NCI-H82 (cell line): ENCODE data around the gene GRN.
A peak's percentile ranks its signal among the peaks of the same experiment; 100 is the strongest.
"Not testable (repeated sequence)": the region's sequence is repeated elsewhere in the genome, so short reads cannot be mapped to it uniquely, and the experiment has no call there.

ENCODE experiments used
- DNase-seq: peaks from one replicate; lab custom pipeline; 2025; lab: John Stamatoyannopoulos, UW

The GRN gene

GRCh38 chr17:44321246-44322120 lies 23.6 kb upstream of the GRN start:
- DNase-seq: no peak

- no peak for DNase-seq
Measured at GRCh38 chr17:44322236-44322895, 22.7 kb upstream of the GRN start.

DNA sequence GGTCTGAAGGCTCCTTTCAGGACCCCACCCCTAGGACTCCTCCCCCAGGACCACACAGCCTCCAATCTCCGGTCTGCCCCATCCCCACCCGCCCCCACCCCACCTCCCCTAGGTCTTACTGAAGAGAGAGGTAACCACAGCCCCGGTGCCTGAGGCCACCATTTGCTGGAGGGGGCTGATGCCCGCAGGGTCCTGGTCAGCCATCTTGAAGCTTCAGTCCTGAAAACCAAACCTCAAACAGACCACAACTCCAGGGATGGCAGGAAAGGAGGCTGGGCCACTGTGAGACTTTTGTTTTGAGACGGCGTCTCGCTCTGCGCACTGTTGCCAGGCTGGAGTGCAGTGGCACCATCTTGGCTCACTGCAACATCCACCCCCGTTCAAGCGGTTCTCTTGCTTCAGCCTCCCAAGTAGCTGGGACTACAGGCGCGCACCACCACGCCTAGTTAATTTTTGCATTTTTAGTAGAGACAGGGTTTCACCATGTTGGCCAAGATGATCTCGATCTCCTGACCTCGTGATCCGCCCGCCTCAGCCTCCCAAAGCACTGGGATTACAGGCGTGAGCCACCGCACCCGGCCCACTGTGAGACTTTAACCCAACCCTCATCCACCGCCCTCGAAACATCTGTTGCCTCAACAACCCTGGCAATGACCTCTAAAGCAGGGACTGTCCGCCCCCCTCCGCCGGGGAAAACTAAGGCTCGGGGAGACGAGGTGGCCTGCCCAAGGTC lies 21.6 kb upstream of the GRN start:
- peak; percentile 70 for DNase-seq

DNA sequence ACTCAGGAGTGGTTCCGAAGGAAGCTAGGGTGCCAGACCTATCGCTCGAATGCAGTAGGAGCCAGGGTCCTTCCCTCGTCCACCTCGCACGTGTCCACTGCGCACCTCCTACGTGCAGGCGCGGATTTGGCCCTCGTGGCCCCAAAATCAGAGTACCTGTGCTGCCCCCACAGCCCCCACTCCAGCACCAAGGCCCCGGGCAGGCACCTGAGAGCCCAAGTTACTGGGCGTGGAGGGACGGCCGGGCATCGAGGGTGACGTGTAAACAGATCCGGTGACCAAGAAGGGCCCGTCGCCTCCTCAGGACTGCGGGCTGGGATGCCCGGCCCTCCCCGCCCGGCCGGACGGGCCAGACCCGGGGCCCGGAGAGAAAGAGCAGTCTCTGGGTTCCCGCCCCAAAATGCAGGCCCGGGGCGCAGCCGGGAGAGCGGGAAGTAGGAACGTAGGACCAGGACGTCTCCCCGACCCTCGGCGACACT lies 21.0 kb upstream of the GRN start:
- DNase-seq: no peak

DNA sequence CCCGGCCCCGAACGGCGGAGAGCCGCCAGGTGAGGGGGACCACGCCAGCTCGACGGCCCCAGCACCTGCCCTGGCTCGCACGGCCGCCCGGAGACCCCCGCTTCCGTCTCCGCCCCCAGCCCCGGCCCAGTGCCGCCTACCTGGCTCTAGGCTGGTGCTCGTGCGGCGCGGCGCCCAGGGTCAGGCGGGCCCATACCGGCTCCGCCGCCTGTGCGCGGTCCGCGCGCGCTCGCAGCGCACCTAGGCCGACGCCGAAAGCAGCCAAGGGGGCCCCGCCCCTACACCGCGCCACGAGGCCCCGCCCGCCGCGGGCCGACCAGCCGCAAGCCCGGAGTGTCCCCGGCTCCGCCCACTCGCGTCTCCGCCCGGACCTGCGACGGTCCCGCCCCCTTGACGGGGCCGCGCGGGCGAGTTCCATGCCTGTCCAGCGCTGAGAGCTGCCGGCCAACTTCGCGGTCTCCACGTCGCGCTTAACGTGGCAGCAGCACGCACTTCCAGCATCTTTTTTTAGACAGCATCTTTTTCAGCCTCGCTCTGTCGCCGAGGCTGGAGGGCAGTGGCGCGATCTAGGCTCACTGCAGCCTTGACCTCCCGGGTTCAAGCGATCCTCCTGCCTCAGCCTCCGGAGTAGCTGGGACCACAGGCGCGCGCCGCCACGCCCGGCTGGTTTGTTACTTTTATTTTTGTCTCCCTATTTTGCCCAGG lies 20.4 kb upstream of the GRN start, which contains the start of gene SLC25A39:
SLC25A39 (minus strand) TSS at position 253 of the 705 bp plus-strand sequence. CDS start 1,261 bp downstream, outside the sequence.
- DNase-seq: peak; percentile 93

GRCh38 chr17:44326861-44327444 lies 18.1 kb upstream of the GRN start:
- DNase-seq: peak; percentile 99

DNA sequence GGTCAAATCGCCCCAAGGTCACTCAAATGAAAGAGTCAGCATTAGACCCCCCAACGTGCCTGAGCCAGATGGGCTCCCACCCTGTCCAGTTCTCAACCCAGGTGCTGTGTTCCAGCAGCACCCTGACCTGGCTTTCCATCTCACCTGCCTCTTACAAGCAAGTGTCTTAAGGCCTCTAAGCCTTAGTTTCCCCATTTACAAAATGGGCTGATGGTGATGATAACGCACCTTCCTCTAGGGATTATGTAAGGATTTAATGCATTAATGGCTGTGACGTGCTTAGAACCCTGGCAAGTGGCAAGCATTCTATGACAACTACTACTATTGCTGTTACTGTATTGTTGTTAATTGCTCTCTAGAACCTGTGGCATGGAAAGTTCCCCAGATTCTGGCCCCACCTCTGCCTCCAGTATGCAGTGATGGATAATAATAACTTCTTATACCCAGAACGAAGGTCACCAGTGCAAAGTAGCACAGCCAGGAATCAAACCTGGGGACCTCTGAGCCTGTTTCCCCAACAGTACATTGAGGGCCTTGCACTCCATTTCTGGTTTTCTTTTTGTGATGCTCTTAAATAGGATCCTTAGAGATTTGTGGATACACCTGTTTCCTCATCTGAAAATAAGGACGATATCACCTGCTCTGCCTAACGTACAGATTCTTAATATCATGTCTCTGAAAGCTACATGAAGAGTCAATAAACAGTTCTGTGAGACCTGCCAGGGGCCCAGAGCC lies 17.2 kb upstream of the GRN start:
- no peak for DNase-seq

DNA sequence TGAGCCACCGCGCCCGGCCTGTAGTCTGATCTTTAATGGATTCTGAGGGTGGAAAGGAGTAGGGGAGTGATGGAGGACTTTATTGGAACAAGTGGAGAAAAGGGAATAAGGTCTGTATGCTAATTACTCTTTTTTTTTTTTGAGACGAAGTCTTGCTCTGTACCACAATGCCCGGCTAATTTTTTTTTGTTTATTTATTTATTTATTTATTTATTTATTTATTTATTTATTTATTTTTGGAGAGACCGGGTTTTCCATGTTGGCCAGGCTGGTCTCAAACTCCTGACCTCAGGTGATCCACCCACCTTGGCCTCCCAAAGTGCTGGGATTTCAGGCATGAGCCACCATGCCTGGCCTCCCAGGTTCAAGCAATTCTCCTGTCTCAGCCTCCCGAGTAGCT lies 15.6 kb upstream of the GRN start:
- not testable (repeated sequence) for DNase-seq

GRCh38 chr17:44330263-44330662 lies 14.8 kb upstream of the GRN start:
- not testable (repeated sequence) for DNase-seq

DNA sequence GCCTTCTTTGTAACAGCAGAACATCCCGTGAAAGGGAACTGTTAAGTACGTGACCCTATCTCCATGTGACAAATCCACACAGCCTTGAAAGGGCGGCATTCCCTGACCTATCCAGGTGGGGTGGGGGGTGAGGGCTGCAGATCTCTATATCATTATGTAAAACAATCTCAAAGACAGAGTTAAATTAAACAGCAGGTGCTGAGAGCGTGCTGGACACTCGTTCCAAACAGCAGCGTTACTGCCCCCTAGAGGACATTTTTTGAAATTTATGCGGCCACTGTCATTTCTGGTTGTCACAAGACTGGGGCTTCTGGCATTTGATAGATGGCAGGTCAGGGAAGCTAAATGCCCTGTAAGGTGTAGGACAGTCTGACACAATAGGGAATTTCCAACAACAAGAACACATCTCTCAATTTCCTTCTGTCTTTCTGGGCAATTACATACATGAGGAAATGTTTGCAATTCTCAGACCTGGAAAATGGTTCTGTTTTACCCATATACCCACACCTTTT lies 13.8 kb upstream of the GRN start:
- peak; percentile 94 for DNase-seq

GRCh38 chr17:44333371-44333770 lies 11.7 kb upstream of the GRN start:
- DNase-seq: no peak

DNA sequence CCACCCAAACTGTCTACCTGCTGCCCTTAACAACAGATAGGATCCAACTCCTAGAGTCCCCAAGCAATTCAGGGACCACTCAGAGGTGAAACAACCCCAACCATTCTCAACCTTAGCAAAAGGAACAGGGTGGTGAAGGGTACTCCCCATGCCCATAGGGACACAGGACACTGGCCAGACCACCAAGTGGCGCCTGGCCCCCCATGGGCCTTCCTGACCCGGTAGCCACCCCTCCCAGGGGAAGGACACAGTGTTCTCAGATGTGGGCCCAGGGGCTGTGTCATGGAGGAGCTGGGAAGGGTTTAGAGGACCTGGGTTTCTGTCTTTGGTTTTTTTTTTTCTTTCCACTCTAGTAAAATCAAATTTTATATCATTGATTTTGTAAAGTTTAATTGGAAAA lies 10.8 kb upstream of the GRN start:
- DNase-seq: no peak

- no peak for DNase-seq
Measured at GRCh38 chr17:44334727-44335126, 10.4 kb upstream of the GRN start.

DNA sequence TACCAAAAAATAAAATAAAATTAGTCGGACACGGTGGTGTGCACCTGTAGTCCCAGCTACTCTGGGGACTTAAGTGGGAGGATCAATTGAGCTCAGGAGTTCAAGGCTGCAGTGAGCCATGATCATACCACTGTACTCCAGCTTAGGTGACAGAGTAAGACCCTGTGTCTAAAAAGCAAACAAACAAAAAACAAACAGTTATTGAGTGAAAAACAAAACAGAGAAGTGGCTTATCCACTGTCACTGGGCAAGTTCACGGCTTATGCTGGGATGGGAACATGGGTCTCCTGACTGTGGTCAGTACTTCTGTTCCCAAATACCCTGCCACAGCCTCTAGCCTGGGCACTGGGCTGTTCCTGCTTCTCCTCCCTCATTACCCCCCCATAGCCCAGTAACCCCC lies 9.5 kb upstream of the GRN start:
- DNase-seq: no peak

DNA sequence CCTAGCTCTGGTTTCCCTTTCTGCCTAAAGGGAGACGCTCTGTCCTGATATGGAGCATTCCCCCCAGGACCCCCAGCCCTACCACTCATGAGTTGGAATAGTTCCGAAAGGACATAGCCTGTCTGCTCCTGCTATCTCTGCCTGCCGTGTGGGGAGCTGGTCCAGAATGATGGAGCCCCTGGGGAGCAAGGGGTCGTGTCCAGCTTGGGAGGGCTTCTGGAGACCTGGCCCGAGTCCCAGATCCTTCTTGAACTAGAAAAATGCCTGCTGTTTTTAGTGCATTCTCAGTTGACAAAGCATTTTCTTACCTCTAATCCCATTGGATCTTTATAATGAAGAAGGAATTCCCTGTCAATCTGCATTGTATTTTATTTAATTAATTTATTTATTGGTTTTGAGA lies 9.1 kb upstream of the GRN start:
- DNase-seq: no peak

DNA sequence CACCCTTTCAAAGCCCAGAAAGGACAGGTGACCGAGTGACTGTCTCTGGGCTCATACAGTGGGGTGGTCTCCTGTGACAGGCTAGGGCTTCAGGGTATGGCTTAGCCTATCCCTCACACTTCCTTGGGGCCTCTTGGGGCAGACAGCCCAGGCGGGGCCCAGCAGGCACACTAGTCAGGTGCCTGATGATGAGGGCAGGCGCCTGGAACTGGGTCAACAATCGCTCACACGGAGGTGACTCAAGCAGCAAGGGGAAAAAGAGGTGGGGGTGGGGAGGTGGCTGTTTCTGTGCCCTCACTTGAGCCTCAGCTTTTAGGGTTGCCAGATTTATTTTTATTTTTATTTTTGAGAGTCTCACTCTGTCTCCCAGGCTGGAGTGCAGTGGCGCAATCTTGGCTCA lies 6.4 kb upstream of the GRN start:
- no peak for DNase-seq

DNA sequence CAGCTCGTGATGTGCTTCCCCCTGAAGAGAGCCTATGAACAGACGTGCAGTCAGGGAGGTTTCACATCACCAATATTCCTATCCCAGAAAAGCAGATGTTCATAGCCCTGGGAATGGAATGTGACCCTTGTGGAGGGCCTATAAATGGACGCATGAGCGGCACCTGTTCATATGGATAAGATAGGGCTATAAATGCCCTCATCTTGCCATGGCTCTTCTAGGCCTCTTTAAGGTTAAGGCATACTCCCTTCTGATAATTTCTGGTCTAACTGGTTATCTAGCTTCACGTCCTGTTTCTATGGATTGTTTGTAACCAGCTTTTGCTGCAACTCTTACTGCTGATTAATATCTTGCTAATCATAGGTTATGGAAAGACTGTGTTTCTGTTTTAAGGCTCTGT lies 4.5 kb upstream of the GRN start:
- DNase-seq: not testable (repeated sequence)

GRCh38 chr17:44343510-44344209 lies 1.4 kb upstream of the GRN start:
- no peak for DNase-seq

GRCh38 chr17:44345454-44346026 lies 438 bp downstream of the GRN start:
- DNase-seq: peak; percentile 86
